GM13977 (cell line): ENCODE measurements around the gene AFF2.

Experiments
- DNase-seq: peaks from one replicate; pipeline ENCODE4 v3.0.0; 2012; ENCODE audit warnings: low spot score
- in situ Hi-C: fragments of 300-500 bp; cut with MboI; formaldehyde crosslinking; loops from one replicate; pipeline ENCODE4 v1.12.0; 2022; ENCODE audit warnings: low sequenced_read_pairs, low pct_unique_long_range_greater_than_20kb, mixed read lengths, inconsistent platforms; ENCODE audit not compliant: unreplicated experiment
- TF ChIP-seq, protein P1 (sequence below): IDR thresholded peaks from 2 replicates; pipeline ENCODE4 v1.5.1; 2012; ENCODE audit warnings: mild to moderate bottlenecking, control low read depth; ENCODE audit not compliant: insufficient read depth; ENCODE audit errors: extremely low read depth, missing control alignments

AFF2 gene

DNA sequence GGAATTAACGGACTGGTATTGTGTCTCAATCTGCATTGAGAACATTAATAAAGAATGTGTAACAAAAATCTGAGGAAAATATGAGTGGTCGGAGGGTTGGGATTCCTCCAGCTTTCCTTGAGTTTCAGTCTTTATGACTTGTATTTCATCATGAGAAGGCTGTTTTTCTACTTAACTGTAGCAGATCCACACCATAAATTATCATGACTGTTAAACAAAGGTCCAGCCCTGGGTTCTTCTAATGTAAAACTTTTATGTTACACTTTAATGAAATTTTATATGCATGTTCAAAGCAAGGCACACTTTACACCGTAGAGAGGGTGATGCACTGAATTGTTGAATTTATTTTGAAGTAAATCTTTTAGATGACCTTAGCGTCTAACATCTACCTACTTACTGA lies 7.0 kb downstream of the AFF2 start:
- DNase-seq = no peak
- in situ Hi-C loops = no loop called here
- TF ChIP-seq, protein P1, sequence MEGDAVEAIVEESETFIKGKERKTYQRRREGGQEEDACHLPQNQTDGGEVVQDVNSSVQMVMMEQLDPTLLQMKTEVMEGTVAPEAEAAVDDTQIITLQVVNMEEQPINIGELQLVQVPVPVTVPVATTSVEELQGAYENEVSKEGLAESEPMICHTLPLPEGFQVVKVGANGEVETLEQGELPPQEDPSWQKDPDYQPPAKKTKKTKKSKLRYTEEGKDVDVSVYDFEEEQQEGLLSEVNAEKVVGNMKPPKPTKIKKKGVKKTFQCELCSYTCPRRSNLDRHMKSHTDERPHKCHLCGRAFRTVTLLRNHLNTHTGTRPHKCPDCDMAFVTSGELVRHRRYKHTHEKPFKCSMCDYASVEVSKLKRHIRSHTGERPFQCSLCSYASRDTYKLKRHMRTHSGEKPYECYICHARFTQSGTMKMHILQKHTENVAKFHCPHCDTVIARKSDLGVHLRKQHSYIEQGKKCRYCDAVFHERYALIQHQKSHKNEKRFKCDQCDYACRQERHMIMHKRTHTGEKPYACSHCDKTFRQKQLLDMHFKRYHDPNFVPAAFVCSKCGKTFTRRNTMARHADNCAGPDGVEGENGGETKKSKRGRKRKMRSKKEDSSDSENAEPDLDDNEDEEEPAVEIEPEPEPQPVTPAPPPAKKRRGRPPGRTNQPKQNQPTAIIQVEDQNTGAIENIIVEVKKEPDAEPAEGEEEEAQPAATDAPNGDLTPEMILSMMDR = no peak

DNA sequence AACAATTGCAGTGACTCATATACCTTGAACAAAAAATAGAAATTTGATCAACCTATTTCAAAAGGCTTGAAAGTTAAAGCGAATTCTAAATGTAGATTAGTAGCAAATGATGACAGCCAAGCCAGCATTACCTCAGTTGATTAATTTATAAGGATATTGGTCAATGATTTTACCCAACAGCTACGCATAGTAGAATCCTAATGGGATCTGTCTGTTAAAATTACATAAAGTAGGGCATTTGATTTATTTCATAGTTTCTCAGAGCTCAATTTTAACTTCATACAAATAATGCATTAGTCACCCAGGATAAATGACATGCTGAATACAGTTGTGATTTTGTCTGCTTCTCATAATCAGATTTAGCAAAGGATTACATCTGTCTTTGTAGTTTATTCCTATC lies 12.0 kb downstream of the AFF2 start:
- TF ChIP-seq, protein P1 = no peak
- in situ Hi-C loops = no loop called here
- no peak for DNase-seq

DNA sequence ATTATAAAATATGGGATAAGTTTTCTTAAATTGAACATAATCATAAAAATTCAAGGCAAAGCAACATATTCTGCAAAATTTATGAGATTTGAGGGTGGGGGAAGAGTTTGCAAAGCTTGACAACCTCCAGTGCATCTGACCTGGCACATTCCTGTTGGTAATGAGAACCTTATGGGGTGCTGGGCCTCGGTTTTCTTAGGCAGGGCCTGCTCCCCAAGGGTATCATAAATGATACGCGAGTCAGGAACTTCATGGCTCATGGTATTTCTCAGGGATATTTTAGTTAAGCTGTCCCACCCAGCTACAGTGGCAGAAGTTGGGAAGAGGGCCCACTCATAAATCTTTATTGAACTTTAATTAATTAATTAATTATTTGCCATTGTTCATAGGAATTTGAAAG lies 13.2 kb downstream of the AFF2 start:
- no peak for DNase-seq
- in situ Hi-C loops = no loop called here
- TF ChIP-seq, protein P1 = no peak

GRCh38 chrX:148517176-148517575 lies 16.8 kb downstream of the AFF2 start:
- TF ChIP-seq, protein P1 = no peak
- no peak for DNase-seq
- in situ Hi-C loops = no loop called here

GRCh38 chrX:148522006-148522405 lies 21.6 kb downstream of the AFF2 start:
- no peak for DNase-seq
- in situ Hi-C loops = no loop called here
- TF ChIP-seq, protein P1 = no peak

GRCh38 chrX:148523303-148524080 lies 23.1 kb downstream of the AFF2 start:
- TF ChIP-seq, protein P1 = no peak

More at GRCh38 chrX:148523303-148524080, 23.1 kb downstream of the AFF2 start:
- DNase-seq = no peak
- in situ Hi-C loops = no loop called here
